A549 (cell line): Measurements from ENCODE around the gene ENTPD2. TPM values are rescaled to one million over a fixed set of nuclear protein-coding genes. Genes with fewer than 3 reads are reported as not detected.

ENCODE experiments used
- ATAC-seq, 2 experiments: fragments of 200-7000 bp in 1 of 2; fragments of >200 bp in 1 of 2; cut with Nextera tagmentation in 1 of 2; cut with Tn5 transposase in 1 of 2; 3 replicates each; pipeline versions ENCODE4 v1.8.0 to v1.9.1; 2018 to 2020; ENCODE audit warnings: mild to moderate bottlenecking in 1 of 2, moderate library complexity in 1 of 2
- CTCF ChIA-PET: fragments of 300-600 bp; sonication (Branson Sonifier 250); formaldehyde crosslinking; extraction: SDS; loops from one replicate; lab custom pipeline; 2021; ENCODE audit warnings: antibody characterized with exemption, inconsistent platforms; lab: Yijun Ruan, JAX
- POLR2A ChIA-PET: fragments of 350-600 bp; formaldehyde crosslinking; extraction: SDS; loops from one replicate; lab custom pipeline; 2021; ENCODE audit warnings: antibody characterized with exemption, inconsistent platforms; lab: Yijun Ruan, JAX
- DNase-seq, 2 experiments: peaks; one replicate each; pipeline versions ENCODE4 v3.0.0 to v3.0.0-alpha.2; 2011 to 2016; ENCODE audit warnings: low read depth in 1 of 2, low spot score in 1 of 2
- FAIRE-seq: peaks from 2 replicates; lab custom pipeline; 2011; peaks lifted over from hg19 to GRCh38; lab: Jason Lieb, UNC
- H3K27ac ChIP-seq, 2 experiments: fragments of >200 bp; sonication (Bioruptor Twin); formaldehyde crosslinking; 3 replicates each; pipeline ENCODE4 v1.5.1; 2016 to 2017
- H3K4me1 ChIP-seq: fragments of >200 bp; sonication (Bioruptor Twin); formaldehyde crosslinking; 3 replicates; pipeline ENCODE4 v1.6.1; 2016
- H3K4me2 ChIP-seq: fragments of >200 bp; sonication (Bioruptor Twin); formaldehyde crosslinking; 3 replicates; pipeline ENCODE4 v1.6.1; 2016
- H3K4me3 ChIP-seq: fragments of >200 bp; sonication (Bioruptor Twin); formaldehyde crosslinking; 3 replicates; pipeline ENCODE4 v1.5.1; 2016
- H3K9me3 ChIP-seq: fragments of >200 bp; sonication (Bioruptor Twin); formaldehyde crosslinking; 3 replicates; pipeline ENCODE4 v1.6.1; 2016
- BHLHE40 ChIP-seq: IDR thresholded peaks from 2 replicates; pipeline ENCODE4 v1.6.1; 2012; ENCODE audit warnings: low read depth, low read length, inconsistent platforms
- CEBPB ChIP-seq, 2 experiments: fragments of >200 bp in 1 of 2; sonication (Bioruptor Twin) in 1 of 2; formaldehyde crosslinking in 1 of 2; IDR thresholded peaks; 2 replicates each; pipeline ENCODE4 v1.6.1; 2012 to 2016
- CHD2 ChIP-seq: fragments of 150-350 bp; IDR thresholded peaks from 2 replicates; pipeline ENCODE4 v1.6.1; 2014; ENCODE audit warnings: low read length; ENCODE audit not compliant: partially characterized antibody
- EHF ChIP-seq: fragments of 250-450 bp; sonication (Bioruptor Pico); IDR thresholded peaks from 2 replicates; pipeline ENCODE4 v1.5.0; 2020; ENCODE audit warnings: mild to moderate bottlenecking
- ESRRA ChIP-seq: fragments of 150-350 bp; IDR thresholded peaks from 2 replicates; pipeline ENCODE4 v1.6.1; 2014; ENCODE audit warnings: mild to moderate bottlenecking, low read length, borderline replicate concordance
- FOSL2 ChIP-seq, 2 experiments: fragments of 450-650 bp in 1 of 2; fragments of >200 bp in 1 of 2; sonication (Bioruptor Twin) in 1 of 2; formaldehyde crosslinking; IDR thresholded peaks; 2 replicates each; pipeline versions ENCODE4 v1.5.0 to v1.6.1; 2016 to 2020; ENCODE audit warnings: mild to moderate bottlenecking in 1 of 2, moderate library complexity in 1 of 2
- GATA3 ChIP-seq: IDR thresholded peaks from 2 replicates; pipeline ENCODE4 v1.6.1; 2012; ENCODE audit warnings: borderline replicate concordance
- HOXB5 ChIP-seq: fragments of 250-450 bp; sonication (Bioruptor Pico); IDR thresholded peaks from 2 replicates; pipeline ENCODE4 v1.5.0; 2020; ENCODE audit warnings: mild to moderate bottlenecking, moderate library complexity
- JUN ChIP-seq, 2 experiments: fragments of >200 bp; sonication (Bioruptor Twin); formaldehyde crosslinking; IDR thresholded peaks; 2 replicates in 1 of 2; 3 replicates in 1 of 2; pipeline ENCODE4 v1.6.1; 2016 to 2017
- KDM5A ChIP-seq: fragments of 200-600 bp; sonication (generic); IDR thresholded peaks from 2 replicates; pipeline ENCODE4 v1.6.1; 2016; ENCODE audit warnings: antibody characterized with exemption, mild to moderate bottlenecking
- MAFK ChIP-seq: fragments of 450-650 bp; IDR thresholded peaks from 2 replicates; pipeline ENCODE4 v1.6.1; 2014; ENCODE audit not compliant: partially characterized antibody
- MAZ ChIP-seq: fragments of 150-350 bp; IDR thresholded peaks from 2 replicates; pipeline ENCODE4 v1.6.1; 2014; ENCODE audit warnings: antibody characterized with exemption, low read depth, low read length, borderline replicate concordance
- PHF8 ChIP-seq: fragments of 200-600 bp; sonication (generic); IDR thresholded peaks from 2 replicates; pipeline ENCODE4 v1.6.1; 2016; ENCODE audit warnings: low read depth, mild to moderate bottlenecking, antibody characterized with exemption, moderate library complexity, borderline replicate concordance
- POLR2A ChIP-seq: IDR thresholded peaks from 2 replicates; pipeline ENCODE4 v1.6.1; 2012; ENCODE audit warnings: mild to moderate bottlenecking, low read length
- POLR2AphosphoS2 ChIP-seq: conservative IDR thresholded peaks from 2 replicates; pipeline ENCODE4 v1.6.1; 2012; ENCODE audit warnings: low read length, improper control_type of control experiment, inconsistent platforms
- RAD21 ChIP-seq, 2 experiments: fragments of >200 bp in 1 of 2; sonication (Bioruptor Twin) in 1 of 2; formaldehyde crosslinking in 1 of 2; IDR thresholded peaks in 1 of 2; conservative IDR thresholded peaks in 1 of 2; 2 replicates in 1 of 2; 3 replicates in 1 of 2; pipeline ENCODE4 v1.6.1; 2012 to 2018; ENCODE audit warnings: inconsistent platforms in 1 of 2
- RARB ChIP-seq: fragments of 250-450 bp; sonication (Bioruptor Pico); IDR thresholded peaks from 2 replicates; pipeline ENCODE4 v1.8.0; 2021; ENCODE audit warnings: mild to moderate bottlenecking, moderate library complexity
- RCOR1 ChIP-seq: fragments of 150-350 bp; IDR thresholded peaks from 2 replicates; pipeline ENCODE4 v1.6.1; 2014; ENCODE audit warnings: antibody characterized with exemption, low read length, low read depth
- REST ChIP-seq: fragments of 200-600 bp; sonication (generic); IDR thresholded peaks from 2 replicates; pipeline ENCODE4 v1.6.1; 2016; ENCODE audit warnings: antibody characterized with exemption, mild to moderate bottlenecking, moderate library complexity
- USF2 ChIP-seq: fragments of 450-650 bp; IDR thresholded peaks from 2 replicates; pipeline ENCODE4 v1.6.1; 2014; ENCODE audit warnings: antibody characterized with exemption
- ZFP36 ChIP-seq: fragments of 450-650 bp; IDR thresholded peaks from 2 replicates; pipeline ENCODE4 v1.6.1; 2014; ENCODE audit warnings: borderline replicate concordance; ENCODE audit not compliant: partially characterized antibody
- WGBS: methylation state at CpG from one replicate; pipeline ENCODE4 v1.1.6; 2017; ENCODE audit errors: missing lambda C conversion rate; 5-methylcytosine and 5-hydroxymethylcytosine counted together
- polyA plus RNA-seq, 4 experiments: library from polyadenylated mRNA; depleted of rRNA in 3 of 4; stranded (reverse); fragments of >200 nt; fragmentation: RNase III in 1 of 4; extraction: RNeasy Plus Mini Kit Qiagen cat#74134 plus additional on column Dnase treatment in 1 of 4; gene quantifications; 2 replicates in 3 of 4; 3 replicates in 1 of 4; pipeline ENCODE4 v1.2.3, GENCODE V29; 2011 to 2017
- TF ChIP-seq, protein P1 (sequence below): IDR thresholded peaks from 2 replicates; pipeline ENCODE4 v1.6.1; 2012
- TF ChIP-seq, protein P2 (sequence below): fragments of >200 bp; sonication (Bioruptor Twin); formaldehyde crosslinking; IDR thresholded peaks from 3 replicates; pipeline ENCODE4 v1.5.1; 2016

Gene ENTPD2
- polyA plus RNA-seq, 2 of the 4 experiments (the other 2 are of a cell fraction), result 0.75 to 1.2 TPM

- ATAC-seq, result peak; percentile 19 to 31
- Histone ChIP-seq H3K4me1 (peaks cover 15% of the 10 kb centered on the region), H3K27ac (peak overlapping the region; percentile 77 to 92), H3K4me2 (peak overlapping the region; percentile 98)
- POLR2A ChIA-PET, result interaction anchor here (1.2 kb wide), 1 partner anchor 25 kb away, joined by 4 read pairs; the partner anchor contains the start of gene SAPCD2
- WGBS, result 13% methylated on average over 30 of the region's 96 CpGs
- no peak for TF ChIP-seq USF2
- TF ChIP-seq JUN (IDR thresholded peaks at IDR 0.05), result peak in 1 of 2 experiments; percentile 49; a peak in 1 of 5 replicates
- no peak for TF ChIP-seq RARB (CRISPR knock-in tag)
- TF ChIP-seq MAZ, result no peak
- TF ChIP-seq, all 56 proteins: peak for 1
- CTCF ChIA-PET, result interaction anchor here (0.9 to 15.7 kb wide), 18 partner anchors 10 to 257 kb away, joined by 3 to 656 read pairs (median 6); partner anchors contain the start of genes ABCA2, C8G, FBXW5 and RNF224
- no peak for DNase-seq
- Histone ChIP-seq H3K4me3 (peak overlapping the region; percentile 71), H3K9me3 (no peaks in the 10 kb centered on the region)
- FAIRE-seq, result no peak
Observed at GRCh38 chr9:137045294-137046087, 8.4 kb downstream of the ENTPD2 start.

DNA sequence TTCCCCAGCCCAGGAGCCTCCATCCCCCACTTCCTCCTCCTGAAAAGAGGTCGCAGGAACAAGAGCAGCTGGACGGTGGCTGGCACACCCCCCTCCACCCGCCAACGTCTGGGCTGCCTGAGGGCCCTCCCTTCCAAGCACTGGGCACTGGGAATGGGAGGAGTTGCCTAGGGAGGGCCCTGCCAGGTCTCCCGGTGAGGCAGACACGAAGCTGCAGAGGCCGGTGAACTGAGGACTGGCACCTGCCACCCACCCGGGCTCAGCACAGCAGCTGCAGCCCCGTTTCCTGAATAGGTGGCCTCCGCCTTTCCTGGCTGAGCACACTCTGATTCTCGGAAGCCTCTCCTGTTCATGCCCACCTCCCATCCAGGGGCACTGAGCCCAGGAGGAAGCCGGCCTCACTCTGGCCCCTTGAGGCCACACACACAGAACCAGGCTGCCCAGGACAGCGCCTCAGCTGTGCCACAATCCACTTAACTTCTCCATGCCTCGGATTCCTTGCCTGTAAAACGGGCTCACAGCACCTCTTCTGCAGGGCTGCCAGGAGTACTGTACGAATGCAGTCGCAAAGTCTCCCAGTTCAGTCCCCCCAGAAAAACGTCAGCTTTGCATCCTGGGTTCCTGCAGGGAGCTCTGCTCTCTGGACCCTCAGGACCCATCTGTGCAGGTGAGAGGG, 9.2 kb downstream of the ENTPD2 start:
- WGBS, result 67% methylated on average over 14 of the region's 18 CpGs
- CTCF ChIA-PET, result interaction anchor here (0.6 to 12.7 kb wide), 11 partner anchors 9 to 97 kb away, joined by 3 to 207 read pairs (median 4); partner anchors contain the start of genes ABCA2 and SAPCD2
- H3K27ac ChIP-seq, result peak overlapping the region in 1 of 2 experiments; percentile 92; a peak in 4 of 6 replicates
- peak overlapping the region; percentile 98 for H3K4me2 ChIP-seq
- peaks cover 15% of the 10 kb centered on the region for H3K4me1 ChIP-seq
- ATAC-seq (0 out of 6 replicates have a peak, but pooled peaks of 1 of the 2 experiments have one; percentile 2), DNase-seq (no peak), FAIRE-seq (no peak)
- no peaks in the 10 kb centered on the region for H3K9me3 ChIP-seq
- no peak for TF ChIP-seq CEBPB (IDR thresholded peaks at IDR 0.05)
- TF ChIP-seq POLR2AphosphoS2, result no peak
- no peak for TF ChIP-seq MAFK
- no peak for TF ChIP-seq REST
- TF ChIP-seq EHF (CRISPR knock-in tag), result no peak
- no peak for TF ChIP-seq BHLHE40
- TF ChIP-seq CHD2, result no peak
- TF ChIP-seq HOXB5 (CRISPR knock-in tag), result no peak
- POLR2A ChIA-PET, result no interaction called here
- H3K4me3 ChIP-seq, result peak overlapping the region; percentile 71

- no peak for FAIRE-seq
- ATAC-seq, result no peak
- DNase-seq, result no peak
- H3K4me3 ChIP-seq, result no peak overlapping the region
- WGBS, result 82% methylated on average over 12 of the region's 12 CpGs
- no peak overlapping the region for H3K27ac ChIP-seq
- H3K9me3 ChIP-seq, result no peaks in the 10 kb centered on the region
- peaks cover 15% of the 10 kb centered on the region for H3K4me1 ChIP-seq
- ChIA-PET CTCF (interaction anchor here (0.8 to 12.7 kb wide), 6 partner anchors 9 to 46 kb away, joined by 3 to 207 read pairs (median 18); partner anchors contain the start of genes ABCA2 and SAPCD2), POLR2A (no interaction called here)
- peak overlapping the region; percentile 98 for H3K4me2 ChIP-seq
- TF ChIP-seq FOSL2 (IDR thresholded peaks at IDR 0.05) (no peak), FOSL2 (CRISPR knock-in tag; IDR thresholded peaks at IDR 0.05) (no peak), KDM5A (no peak), GATA3 (no peak), ESRRA (no peak), USF2 (no peak), BHLHE40 (no peak), RAD21 (conservative IDR thresholded peaks at IDR 0.05 in 1 of 2, IDR thresholded peaks at IDR 0.05 in 1 of 2) (no peak), MAZ (no peak), RCOR1 (no peak), ZFP36 (no peak), POLR2A (no peak), PHF8 (no peak)
- TF ChIP-seq, protein P1, sequence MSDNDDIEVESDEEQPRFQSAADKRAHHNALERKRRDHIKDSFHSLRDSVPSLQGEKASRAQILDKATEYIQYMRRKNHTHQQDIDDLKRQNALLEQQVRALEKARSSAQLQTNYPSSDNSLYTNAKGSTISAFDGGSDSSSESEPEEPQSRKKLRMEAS, result no peak
- TF ChIP-seq, protein P2, sequence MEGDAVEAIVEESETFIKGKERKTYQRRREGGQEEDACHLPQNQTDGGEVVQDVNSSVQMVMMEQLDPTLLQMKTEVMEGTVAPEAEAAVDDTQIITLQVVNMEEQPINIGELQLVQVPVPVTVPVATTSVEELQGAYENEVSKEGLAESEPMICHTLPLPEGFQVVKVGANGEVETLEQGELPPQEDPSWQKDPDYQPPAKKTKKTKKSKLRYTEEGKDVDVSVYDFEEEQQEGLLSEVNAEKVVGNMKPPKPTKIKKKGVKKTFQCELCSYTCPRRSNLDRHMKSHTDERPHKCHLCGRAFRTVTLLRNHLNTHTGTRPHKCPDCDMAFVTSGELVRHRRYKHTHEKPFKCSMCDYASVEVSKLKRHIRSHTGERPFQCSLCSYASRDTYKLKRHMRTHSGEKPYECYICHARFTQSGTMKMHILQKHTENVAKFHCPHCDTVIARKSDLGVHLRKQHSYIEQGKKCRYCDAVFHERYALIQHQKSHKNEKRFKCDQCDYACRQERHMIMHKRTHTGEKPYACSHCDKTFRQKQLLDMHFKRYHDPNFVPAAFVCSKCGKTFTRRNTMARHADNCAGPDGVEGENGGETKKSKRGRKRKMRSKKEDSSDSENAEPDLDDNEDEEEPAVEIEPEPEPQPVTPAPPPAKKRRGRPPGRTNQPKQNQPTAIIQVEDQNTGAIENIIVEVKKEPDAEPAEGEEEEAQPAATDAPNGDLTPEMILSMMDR, result no peak
Observed at GRCh38 chr9:137044037-137044436, 9.8 kb downstream of the ENTPD2 start.
